H9 (cell line): Measurements from ENCODE around the gene CSRP1. TPM values are rescaled to one million over a fixed set of nuclear protein-coding genes. Genes with fewer than 3 reads are reported as not detected.
A peak's percentile ranks its signal among the peaks of the same experiment; 100 is the strongest.

ENCODE experiments used
- DNase-seq: peaks from one replicate; pipeline ENCODE4 v3.0.0-alpha.2; 2017
- H2AFZ ChIP-seq: one replicate; pipeline ENCODE4 v1.6.1; 2013; ENCODE audit warnings: mild to moderate bottlenecking, low read length, control low read depth, moderate library complexity
- H2AK5ac ChIP-seq: 2 replicates; pipeline ENCODE4 v1.6.1; 2013; ENCODE audit warnings: low read length, control low read depth, mixed read lengths; ENCODE audit not compliant: insufficient read length
- H2BK120ac ChIP-seq: one replicate; pipeline ENCODE4 v1.6.1; 2013; ENCODE audit warnings: low read depth, mild to moderate bottlenecking, low read length, control low read depth, inconsistent platforms; ENCODE audit not compliant: poor library complexity, severe bottlenecking
- H2BK12ac ChIP-seq: 2 replicates; pipeline ENCODE4 v1.6.1; 2013; ENCODE audit warnings: low read length, control low read depth, mixed read lengths, low read depth; ENCODE audit not compliant: insufficient read length
- H2BK15ac ChIP-seq: 2 replicates; pipeline ENCODE4 v1.6.1; 2013; ENCODE audit warnings: low read depth, low read length, control low read depth
- H2BK20ac ChIP-seq: one replicate; pipeline ENCODE4 v1.6.1; 2013; ENCODE audit warnings: low read depth, mild to moderate bottlenecking, low read length, control low read depth, inconsistent platforms; ENCODE audit not compliant: poor library complexity, severe bottlenecking
- H2BK5ac ChIP-seq: 2 replicates; pipeline ENCODE4 v1.6.1; 2013; ENCODE audit warnings: low read length, control low read depth, mixed read lengths; ENCODE audit not compliant: insufficient read length
- H3K14ac ChIP-seq: 2 replicates; pipeline ENCODE4 v1.6.1; 2013; ENCODE audit warnings: low read length, control low read depth; ENCODE audit not compliant: insufficient read depth
- H3K18ac ChIP-seq: 2 replicates; pipeline ENCODE4 v1.6.1; 2013; ENCODE audit warnings: low read depth, mild to moderate bottlenecking, mixed read lengths, low read length, control low read depth; ENCODE audit not compliant: insufficient read length
- H3K23ac ChIP-seq: 2 replicates; pipeline ENCODE4 v1.6.1; 2013; ENCODE audit warnings: low read length, control low read depth, mixed read lengths, low read depth; ENCODE audit not compliant: insufficient read length
- H3K23me2 ChIP-seq: 2 replicates; pipeline ENCODE4 v1.6.1; 2013; ENCODE audit warnings: low read depth, mild to moderate bottlenecking, mixed read lengths, low read length, control low read depth; ENCODE audit not compliant: insufficient read length, poor library complexity, severe bottlenecking
- H3K27ac ChIP-seq: 2 replicates; pipeline ENCODE4 v1.5.1; 2013; ENCODE audit warnings: low read length, control low read depth, mixed read lengths, low read depth; ENCODE audit not compliant: insufficient read length
- H3K27me3 ChIP-seq: 2 replicates; pipeline ENCODE4 v1.6.1; 2013; ENCODE audit warnings: low read length, control low read depth, inconsistent platforms; ENCODE audit not compliant: insufficient read depth
- H3K4ac ChIP-seq: 2 replicates; pipeline ENCODE4 v1.6.1; 2013; ENCODE audit warnings: low read depth, mild to moderate bottlenecking, control low read depth, inconsistent platforms, low read length, moderate library complexity
- H3K4me1 ChIP-seq: 2 replicates; pipeline ENCODE4 v1.6.1; 2013; ENCODE audit warnings: low read length, control low read depth, inconsistent platforms; ENCODE audit not compliant: insufficient read depth
- H3K4me2 ChIP-seq: 2 replicates; pipeline ENCODE4 v1.6.1; 2013; ENCODE audit warnings: low read length, control low read depth, mixed read lengths; ENCODE audit not compliant: insufficient read length, insufficient read depth
- H3K56ac ChIP-seq: 2 replicates; pipeline ENCODE4 v1.6.1; 2013; ENCODE audit warnings: low read depth, mild to moderate bottlenecking, mixed read lengths, low read length, control low read depth; ENCODE audit not compliant: insufficient read length
- H3K79me1 ChIP-seq: 2 replicates; pipeline ENCODE4 v1.6.1; 2013; ENCODE audit warnings: low read depth, mild to moderate bottlenecking, moderate library complexity, low read length, control low read depth, inconsistent platforms; ENCODE audit not compliant: insufficient read depth, poor library complexity, severe bottlenecking
- H3K79me2 ChIP-seq: 2 replicates; pipeline ENCODE4 v1.6.1; 2013; ENCODE audit warnings: low read length, control low read depth, inconsistent platforms; ENCODE audit not compliant: insufficient read depth
- H3K9ac ChIP-seq: 2 replicates; pipeline ENCODE4 v1.6.1; 2013; ENCODE audit warnings: low read length, control low read depth, mixed read lengths; ENCODE audit not compliant: insufficient read length; ENCODE audit errors: extremely low read depth
- H3K9me3 ChIP-seq: one replicate; pipeline ENCODE4 v1.6.1; 2013; ENCODE audit warnings: low read depth, low read length, inconsistent platforms; ENCODE audit not compliant: control insufficient read depth
- H3T11ph ChIP-seq: one replicate; pipeline ENCODE4 v1.6.1; 2013; ENCODE audit warnings: mild to moderate bottlenecking, low read length, control low read depth, inconsistent platforms
- H4K20me1 ChIP-seq: one replicate; pipeline ENCODE4 v1.6.1; 2013; ENCODE audit not compliant: control insufficient read depth, insufficient read length, insufficient read depth
- H4K5ac ChIP-seq: 2 replicates; pipeline ENCODE4 v1.6.1; 2013; ENCODE audit warnings: low read depth, mild to moderate bottlenecking, mixed read lengths, low read length, control low read depth; ENCODE audit not compliant: insufficient read length
- H4K8ac ChIP-seq: replicated peaks from 2 replicates; pipeline ENCODE4 v1.6.1; 2013; ENCODE audit warnings: low read length, control low read depth, mixed read lengths, low read depth; ENCODE audit not compliant: insufficient read length
- H4K91ac ChIP-seq: 2 replicates; pipeline ENCODE4 v1.6.1; 2013; ENCODE audit warnings: low read depth, mild to moderate bottlenecking, moderate library complexity, mixed read lengths, low read length, control low read depth; ENCODE audit not compliant: insufficient read length
- H3K27ac Mint-ChIP-seq, 3 experiments: 2 replicates in 2 of 3; 3 replicates in 1 of 3; pipeline ENCODE4 v1.8.0; 2020 to 2021; ENCODE audit warnings: mixed read lengths in 3 of 3, mild to moderate bottlenecking in 1 of 3, moderate library complexity in 1 of 3
- H3K27me3 Mint-ChIP-seq: 2 replicates; pipeline ENCODE4 v1.8.0; 2021; ENCODE audit warnings: low read depth, mild to moderate bottlenecking, moderate library complexity, mixed read lengths
- H3K36me3 Mint-ChIP-seq, 3 experiments: 2 replicates in 2 of 3; 3 replicates in 1 of 3; pipeline ENCODE4 v1.8.0; 2020 to 2021; ENCODE audit warnings: low read depth in 3 of 3, mixed read lengths in 3 of 3; ENCODE audit not compliant: insufficient read depth in 1 of 3
- H3K4me1 Mint-ChIP-seq, 2 experiments: 2 replicates each; pipeline ENCODE4 v1.8.0; 2020; ENCODE audit warnings: mixed read lengths in 2 of 2
- H3K4me3 Mint-ChIP-seq, 2 experiments: 2 replicates in 1 of 2; 3 replicates in 1 of 2; pipeline ENCODE4 v1.8.0; 2020 to 2021; ENCODE audit warnings: mild to moderate bottlenecking in 2 of 2, mixed read lengths in 2 of 2, moderate library complexity in 1 of 2
- H3K9me3 Mint-ChIP-seq, 2 experiments: 2 replicates in 1 of 2; 3 replicates in 1 of 2; pipeline ENCODE4 v1.8.0; 2020; ENCODE audit warnings: mild to moderate bottlenecking in 2 of 2, mixed read lengths in 2 of 2, moderate library complexity in 1 of 2
- CTCF ChIP-seq: fragments of 200-600 bp; sonication (generic); conservative IDR thresholded peaks from 3 replicates; pipeline ENCODE4 v1.8.0; 2021; ENCODE audit warnings: antibody characterized with exemption, mild to moderate bottlenecking
- WGBS: extraction: QIAGEN DNeasy Blood & Tissue Kit; methylation state at CpG from one replicate; pipeline ENCODE4 v1.1.7; 2013; ENCODE audit warnings: missing lambda C conversion rate, low lambda C conversion rate, mixed read lengths; ENCODE audit not compliant: insufficient read length; ENCODE audit errors: extremely low coverage; 5-methylcytosine and 5-hydroxymethylcytosine counted together
- total RNA-seq: library from RNA; stranded (reverse); gene quantifications from 2 replicates; pipeline ENCODE4 v1.2.1, GENCODE V29; 2021

Gene CSRP1
- total RNA-seq, 1 experiment from 2014 or later: 0.44 TPM

- Histone ChIP-seq H4K20me1 (no peaks in the 10 kb centered on the region), H3K9me3 (no peaks in the 10 kb centered on the region), H2AFZ (no peak overlapping the region), H3K79me2 (no peaks in the 10 kb centered on the region), H4K5ac (no peak overlapping the region), H3K4me2 (no peak overlapping the region), H3K14ac (no peak overlapping the region; the same call in 1 of the 2 replicates), H3K18ac (no peak overlapping the region), H3K4me1 (no peaks in the 10 kb centered on the region), H4K91ac (no peak overlapping the region), H3T11ph (no peak overlapping the region), H2AK5ac (no peak overlapping the region), H3K23ac (no peak overlapping the region), H3K4ac (no peak overlapping the region), H3K27me3 (no peaks in the 10 kb centered on the region; the same call in 1 of the 2 replicates), H2BK120ac (no peak overlapping the region), H2BK20ac (no peak overlapping the region), H2BK12ac (no peak overlapping the region), H4K8ac (no peak overlapping the region), H3K79me1 (no peaks in the 10 kb centered on the region), H2BK5ac (no peak overlapping the region), H3K56ac (no peak overlapping the region), H2BK15ac (no peak overlapping the region), H3K23me2 (no peaks in the 10 kb centered on the region), H3K27ac (no peak overlapping the region), H3K9ac (no peak overlapping the region)
- TF ChIP-seq CTCF: peak; percentile 47
- H3K27me3 Mint-ChIP-seq: peaks cover 39% of the 10 kb centered on the region
- no peak overlapping the region for H3K27ac Mint-ChIP-seq
- no CpG with 5 or more reads among the region's 9 CpGs for WGBS
- DNase-seq: peak; percentile 58
- peaks cover 9 to 14% of the 10 kb centered on the region in 2 experiments for H3K4me1 Mint-ChIP-seq
- peak overlapping the region in 1 of 2 experiments; percentile 6; a peak in 1 of 5 replicates for H3K4me3 Mint-ChIP-seq
- no peaks in the 10 kb centered on the region for H3K36me3 Mint-ChIP-seq
- H3K9me3 Mint-ChIP-seq: peaks cover 0 to 6% of the 10 kb centered on the region in 2 experiments; a peak in 2 of 5 replicates
These were observed 39.0 kb upstream of the CSRP1 start for GRCh38 chr1:201545851-201546492.
